Endodermal cell (in vitro differentiated cells): ENCODE results near the gene ZNF14. TPM values are rescaled to one million over a fixed set of nuclear protein-coding genes. Genes with fewer than 3 reads are reported as not detected.
"Not testable (repeated sequence)": the region's sequence is repeated elsewhere in the genome, so short reads cannot be mapped to it uniquely, and the experiment has no call there.

Experiments
- DNase-seq: peaks from one replicate; pipeline ENCODE4 v3.0.0-alpha.2; 2017
- H3K27ac ChIP-seq: 2 replicates; pipeline ENCODE4 v1.5.1; 2013; ENCODE audit warnings: mild to moderate bottlenecking, low read depth, low read length, moderate library complexity
- H3K27me3 ChIP-seq: 2 replicates; pipeline ENCODE4 v1.6.1; 2013; ENCODE audit warnings: mild to moderate bottlenecking, low read length, moderate library complexity; ENCODE audit not compliant: insufficient read depth, control insufficient read depth, poor library complexity, severe bottlenecking
- H3K36me3 ChIP-seq: 2 replicates; pipeline ENCODE4 v1.7.0; 2013; ENCODE audit warnings: mild to moderate bottlenecking, low read length, moderate library complexity; ENCODE audit not compliant: control insufficient read depth, insufficient read depth
- H3K4me1 ChIP-seq: one replicate; pipeline ENCODE4 v1.7.0; 2013; ENCODE audit warnings: low read length; ENCODE audit not compliant: control insufficient read depth, insufficient read depth
- H3K4me3 ChIP-seq: 2 replicates; pipeline ENCODE4 v1.5.1; 2013; ENCODE audit warnings: mild to moderate bottlenecking, low read length, moderate library complexity
- H3K9ac ChIP-seq: 2 replicates; pipeline ENCODE4 v1.6.1; 2013; ENCODE audit warnings: mild to moderate bottlenecking, low read length, moderate library complexity; ENCODE audit not compliant: poor library complexity, severe bottlenecking; ENCODE audit errors: extremely low read depth
- H3K9me3 ChIP-seq: 2 replicates; pipeline ENCODE4 v1.6.1; 2013; ENCODE audit warnings: mild to moderate bottlenecking, low read length, moderate library complexity; ENCODE audit not compliant: control insufficient read depth
- H3K27ac Mint-ChIP-seq: 2 replicates; pipeline ENCODE4 v1.8.0; 2020; ENCODE audit warnings: mixed read lengths
- H3K27me3 Mint-ChIP-seq: 2 replicates; pipeline ENCODE4 v1.8.0; 2021; ENCODE audit warnings: mild to moderate bottlenecking, mixed read lengths; ENCODE audit not compliant: insufficient read depth
- H3K36me3 Mint-ChIP-seq: 2 replicates; pipeline ENCODE4 v1.8.0; 2020; ENCODE audit warnings: low read depth, mixed read lengths
- H3K4me1 Mint-ChIP-seq: 2 replicates; pipeline ENCODE4 v1.8.0; 2020; ENCODE audit warnings: mixed read lengths
- H3K4me3 Mint-ChIP-seq: 2 replicates; pipeline ENCODE4 v1.8.0; 2020; ENCODE audit warnings: mild to moderate bottlenecking, moderate library complexity, mixed read lengths
- H3K9me3 Mint-ChIP-seq: 2 replicates; pipeline ENCODE4 v1.8.0; 2020; ENCODE audit warnings: mild to moderate bottlenecking, mixed read lengths
- WGBS, 2 experiments: methylation state at CpG; one replicate each; pipeline versions ENCODE4 v1.1.5 to v1.1.7; 2013; ENCODE audit warnings: missing lambda C conversion rate in 2 of 2, mixed read lengths in 1 of 2; ENCODE audit not compliant: insufficient coverage in 1 of 2, insufficient read length in 1 of 2; 5-methylcytosine and 5-hydroxymethylcytosine counted together
- long read RNA-seq, 4 experiments: library from polyadenylated mRNA in 2 of 4; library from RNA in 1 of 4; library from capped mRNA in 1 of 4; stranded (forward) in 3 of 4; unstranded in 1 of 4; transcript quantifications; one replicate each; pipeline ENCODE4 v2.0.0, GENCODE V29; 2020 to 2021; ENCODE audit warnings: inconsistent platforms in 1 of 4
- polyA plus RNA-seq, 2 experiments: library from polyadenylated mRNA; stranded (reverse); fragments of 50-300 nt; gene quantifications; one replicate each; pipeline ENCODE4 v1.2.3, GENCODE V29; 2013
- total RNA-seq, 2 donors: library from RNA; stranded (reverse); fragmentation: NEBNext Ultra II Directional in 1 of 2; extraction: Animal tissue kit (Norgen Biotek cat#: 25700) in 1 of 2; gene quantifications; 2 replicates in 1 of 2; 3 replicates in 1 of 2; pipeline ENCODE4 v1.2.1, GENCODE V29; 2021
- TF ChIP-seq, protein P1 (sequence below): fragments of 200-600 bp; sonication (generic); conservative IDR thresholded peaks from 2 replicates; pipeline ENCODE4 v1.5.0; 2021; ENCODE audit warnings: antibody characterized with exemption, mild to moderate bottlenecking

Gene ZNF14
- total RNA-seq = 1 to 10 TPM; 7.8 to 8.7 TPM
- polyA plus RNA-seq (2013, experiment 1 of 2) = 7.6 TPM
- 5.9 TPM for polyA plus RNA-seq (2013, experiment 2 of 2)
- long read RNA-seq, experiment 1, partial matches to known transcripts = 0 of 3 reads
- long read RNA-seq, experiment 1, other reads (novel, unspliced or antisense) = 1 of 3 reads
- long read RNA-seq, experiment 2, transcript ZNF14-201 (4 exons, 2,949 nt) = major isoform, 15 of 17 reads
- long read RNA-seq, experiment 2, partial matches to known transcripts = 0 of 17 reads
- long read RNA-seq, experiment 2, other reads (novel, unspliced or antisense) = 2 of 17 reads
- long read RNA-seq, experiment 3, transcript ZNF14-201 (4 exons, 2,949 nt) = major isoform, 30 of 32 reads
- long read RNA-seq, experiment 3, partial matches to known transcripts = 0 of 32 reads
- long read RNA-seq, experiment 3, other reads (novel, unspliced or antisense) = 2 of 32 reads
- long read RNA-seq, experiment 4, transcript ZNF14-201 (4 exons, 2,949 nt) = major isoform, 5 of 5 reads
- long read RNA-seq, experiment 4, partial matches to known transcripts = 0 of 5 reads
- long read RNA-seq, experiment 4, other reads (novel, unspliced or antisense) = 0 of 5 reads

DNA sequence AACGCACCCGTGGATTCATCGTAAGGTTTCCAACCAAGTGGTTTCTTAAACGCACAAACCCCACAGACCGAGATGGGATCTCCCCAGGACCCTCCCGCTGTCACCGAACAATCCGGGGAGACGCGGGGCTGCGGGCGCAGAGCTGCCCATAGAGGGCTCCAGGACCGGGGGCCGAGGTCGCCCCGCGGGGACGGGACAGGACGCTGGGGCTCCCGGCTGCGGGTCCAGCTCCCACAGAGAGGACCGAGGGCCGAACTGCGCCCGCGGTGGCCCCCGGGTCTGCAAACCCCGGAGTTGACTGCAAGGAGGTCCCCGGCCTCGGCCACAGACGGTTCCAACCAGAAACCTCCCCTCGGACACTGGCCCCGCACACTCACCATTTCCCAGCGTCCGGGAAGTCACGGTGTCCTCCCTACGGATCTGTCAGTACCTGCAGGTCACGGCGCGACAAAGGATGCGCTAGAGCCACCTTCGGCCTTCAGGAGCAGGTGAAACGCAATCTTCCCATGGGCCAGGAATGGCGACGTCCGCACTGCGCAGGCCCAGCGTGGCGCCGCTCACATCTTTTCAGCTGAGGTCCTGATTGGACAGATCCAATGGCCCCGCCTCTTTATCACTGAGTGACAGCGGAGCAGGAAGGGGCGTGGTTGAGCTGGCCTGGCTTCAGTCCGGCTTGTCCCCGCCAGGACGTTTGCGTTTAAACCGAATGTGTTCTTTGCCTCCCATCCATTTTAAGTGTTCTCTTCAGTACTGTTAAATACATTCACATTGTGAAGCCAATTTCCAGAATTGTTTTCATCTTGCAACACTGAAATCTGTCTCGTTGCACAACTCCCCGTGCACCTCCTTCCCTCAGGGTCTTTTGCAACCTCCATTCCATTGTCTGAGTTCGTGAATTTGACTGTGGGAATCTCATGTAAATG is at the start of gene ZNF14:
Gene ZNF14 (minus strand): TSS at position 534 of the 923 bp plus-strand sequence. CDS start 154 bp downstream, at position 380.
- TF ChIP-seq, protein P1, sequence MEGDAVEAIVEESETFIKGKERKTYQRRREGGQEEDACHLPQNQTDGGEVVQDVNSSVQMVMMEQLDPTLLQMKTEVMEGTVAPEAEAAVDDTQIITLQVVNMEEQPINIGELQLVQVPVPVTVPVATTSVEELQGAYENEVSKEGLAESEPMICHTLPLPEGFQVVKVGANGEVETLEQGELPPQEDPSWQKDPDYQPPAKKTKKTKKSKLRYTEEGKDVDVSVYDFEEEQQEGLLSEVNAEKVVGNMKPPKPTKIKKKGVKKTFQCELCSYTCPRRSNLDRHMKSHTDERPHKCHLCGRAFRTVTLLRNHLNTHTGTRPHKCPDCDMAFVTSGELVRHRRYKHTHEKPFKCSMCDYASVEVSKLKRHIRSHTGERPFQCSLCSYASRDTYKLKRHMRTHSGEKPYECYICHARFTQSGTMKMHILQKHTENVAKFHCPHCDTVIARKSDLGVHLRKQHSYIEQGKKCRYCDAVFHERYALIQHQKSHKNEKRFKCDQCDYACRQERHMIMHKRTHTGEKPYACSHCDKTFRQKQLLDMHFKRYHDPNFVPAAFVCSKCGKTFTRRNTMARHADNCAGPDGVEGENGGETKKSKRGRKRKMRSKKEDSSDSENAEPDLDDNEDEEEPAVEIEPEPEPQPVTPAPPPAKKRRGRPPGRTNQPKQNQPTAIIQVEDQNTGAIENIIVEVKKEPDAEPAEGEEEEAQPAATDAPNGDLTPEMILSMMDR = peak; percentile 34
- Mint-ChIP-seq H3K36me3 (peaks cover 33% of the 10 kb centered on the region), H3K27ac (peak within 1 kb of the TSS; percentile 93), H3K4me1 (peaks cover 4% of the 10 kb centered on the region), H3K4me3 (peak within 1 kb of the TSS; percentile 87), H3K9me3 (peaks cover 44% of the 10 kb centered on the region), H3K27me3 (peaks cover 6% of the 10 kb centered on the region)
- Histone ChIP-seq H3K4me1 (no peaks in the 10 kb centered on the region), H3K9me3 (peaks cover 38% of the 10 kb centered on the region), H3K9ac (peak within 1 kb of the TSS; percentile 54), H3K27me3 (no peaks in the 10 kb centered on the region), H3K27ac (no peak within 1 kb of the TSS), H3K36me3 (peaks cover 25% of the 10 kb centered on the region), H3K4me3 (peak within 1 kb of the TSS; percentile 87)
- DNase-seq = peak; percentile 98
- WGBS, 2 experiments = 4% methylated on average over 43 to 61 of the region's 61 CpGs

DNA sequence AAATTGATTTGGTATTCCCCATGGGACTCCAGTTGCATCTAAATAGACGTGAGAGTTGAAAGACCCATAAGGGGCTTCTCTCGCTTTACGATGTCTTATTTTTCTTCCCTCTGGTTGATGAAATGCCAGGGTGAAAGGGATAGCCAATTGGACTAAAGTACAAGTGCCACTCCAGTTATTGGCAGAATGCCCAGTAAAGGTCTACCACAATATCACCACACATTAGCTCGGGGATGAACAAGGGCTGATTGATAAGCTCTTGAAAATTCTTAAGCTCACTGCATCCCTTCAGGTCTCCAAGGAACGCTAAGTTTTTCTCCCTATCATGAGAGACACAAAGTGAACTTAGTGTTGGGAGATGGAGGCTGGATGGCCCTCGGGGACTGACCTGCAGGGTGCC is 48.9 kb upstream of the ZNF14 start:
- not testable (repeated sequence) for DNase-seq, H3K4me3 ChIP-seq, H3K4me1 ChIP-seq, H3K4me3 Mint-ChIP-seq, H3K27me3 ChIP-seq, H3K27me3 Mint-ChIP-seq, H3K27ac ChIP-seq, H3K27ac Mint-ChIP-seq, H3K9ac ChIP-seq
- Mint-ChIP-seq H3K9me3 (peaks cover 39% of the 10 kb centered on the region), H3K4me1 (peaks cover 17% of the 10 kb centered on the region), H3K36me3 (peaks cover 71% of the 10 kb centered on the region)
- 96 to 100% methylated on average over 1 to 6 of the region's 6 CpGs for WGBS, 2 experiments
- Histone ChIP-seq H3K9me3 (peaks cover 18% of the 10 kb centered on the region), H3K36me3 (peaks cover 29% of the 10 kb centered on the region)

DNA sequence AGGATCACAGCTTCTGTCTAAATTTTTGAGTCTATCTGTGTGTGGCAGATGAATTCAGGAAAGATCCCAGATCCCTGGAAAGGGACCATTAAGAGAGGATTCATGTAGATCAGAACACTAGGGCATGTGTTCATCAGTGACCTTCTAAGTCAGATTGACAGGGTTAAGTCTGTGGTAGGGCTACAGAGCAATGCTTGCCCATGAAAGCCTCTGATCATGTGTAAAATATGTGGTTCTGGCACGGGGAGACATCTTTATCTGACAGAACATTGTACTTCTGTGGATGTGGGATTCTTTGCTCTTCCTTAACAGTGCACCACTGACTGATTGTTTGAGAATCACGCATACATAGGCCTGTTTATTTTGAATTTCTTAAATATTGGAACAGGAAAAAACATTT is 45.8 kb upstream of the ZNF14 start:
- TF ChIP-seq, protein P1 = no peak
- H3K9ac ChIP-seq = no peak overlapping the region
- Mint-ChIP-seq H3K27ac (no peak overlapping the region), H3K36me3 (peaks cover 43% of the 10 kb centered on the region), H3K9me3 (peaks cover 12% of the 10 kb centered on the region), H3K4me1 (peaks cover 24% of the 10 kb centered on the region), H3K27me3 (no peaks in the 10 kb centered on the region), H3K4me3 (peak overlapping the region; percentile 95)
- H3K9me3 ChIP-seq = no peaks in the 10 kb centered on the region
- no peak for DNase-seq
- H3K36me3 ChIP-seq = peaks cover 14% of the 10 kb centered on the region
- no peaks in the 10 kb centered on the region for H3K27me3 ChIP-seq
- 80 to 96% methylated on average over 1 to 2 of the region's 2 CpGs for WGBS, 2 experiments
- no peak overlapping the region for H3K27ac ChIP-seq
- H3K4me1 ChIP-seq = peaks cover 4% of the 10 kb centered on the region
- H3K4me3 ChIP-seq = no peak overlapping the region
